ENCODE measurements around the gene DNAJC22.
"Not testable (repeated sequence)": the region's sequence is repeated elsewhere in the genome, so short reads cannot be mapped to it uniquely, and the experiment has no call there.

The DNAJC22 gene

DNA sequence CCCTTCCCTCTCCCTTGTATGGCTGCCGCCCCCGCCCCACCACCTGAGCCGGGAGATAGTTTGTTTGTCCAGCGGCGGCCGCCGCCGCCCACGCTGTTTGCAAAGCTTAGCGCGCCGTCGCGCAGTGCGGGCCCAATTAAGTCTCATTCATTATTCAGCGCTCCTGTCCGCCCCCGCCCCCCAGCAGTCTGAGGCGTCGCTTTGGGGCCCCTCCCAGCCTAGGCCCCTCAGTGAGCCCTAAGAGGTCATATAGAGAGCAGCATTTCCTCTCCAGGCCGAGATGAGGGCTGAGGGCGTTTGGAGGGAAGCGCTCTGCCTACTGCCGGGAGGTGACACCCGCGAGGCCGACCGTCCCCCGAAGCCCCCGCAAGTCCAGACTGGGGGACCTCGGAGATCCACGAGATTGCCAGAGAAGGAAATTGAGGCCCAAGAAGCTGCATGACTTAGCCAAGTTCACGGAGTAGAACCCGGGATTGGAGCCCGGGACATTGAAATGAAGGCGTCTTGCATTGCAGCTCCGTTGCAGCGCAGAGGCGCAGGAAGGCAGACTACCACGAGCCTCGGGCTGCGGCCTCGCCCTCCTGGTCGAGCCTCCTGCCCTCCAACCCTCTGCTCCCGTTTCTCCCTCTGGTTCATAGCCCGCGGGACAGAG, at the start of gene DNAJC22:
TSS of gene DNAJC22 (plus strand) at position 230 of the 652 bp plus-strand sequence. CDS start 1,985 bp downstream, outside the sequence.
- no peak for DNase-seq (ENCODE audit: insufficient read length, low spot score)

DNA sequence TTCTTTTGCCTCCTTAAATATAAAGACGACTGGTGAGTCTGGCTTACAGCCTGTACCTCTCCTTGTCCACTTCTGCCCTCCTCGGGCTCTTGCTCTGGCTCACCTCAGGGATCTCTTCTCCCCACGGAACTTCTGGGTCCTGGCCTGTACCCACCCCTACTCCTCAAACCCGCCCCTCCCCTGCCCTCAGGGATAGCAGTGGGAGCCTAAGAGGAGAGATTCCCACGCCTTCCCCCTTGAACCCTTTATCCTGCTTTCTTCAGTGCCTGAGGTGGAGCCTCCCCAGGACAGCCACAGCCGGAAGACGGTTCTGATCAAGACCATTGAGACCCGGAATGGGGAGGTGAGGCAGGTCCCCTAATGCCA, 49.0 kb upstream of the DNAJC22 start:
- FAIRE-seq (no peak), DNase-seq (ENCODE audit: insufficient read length, low spot score) (no peak)

More for the DNA sequence above, at the start of gene DNAJC22:
- FAIRE-seq = no peak

DNA sequence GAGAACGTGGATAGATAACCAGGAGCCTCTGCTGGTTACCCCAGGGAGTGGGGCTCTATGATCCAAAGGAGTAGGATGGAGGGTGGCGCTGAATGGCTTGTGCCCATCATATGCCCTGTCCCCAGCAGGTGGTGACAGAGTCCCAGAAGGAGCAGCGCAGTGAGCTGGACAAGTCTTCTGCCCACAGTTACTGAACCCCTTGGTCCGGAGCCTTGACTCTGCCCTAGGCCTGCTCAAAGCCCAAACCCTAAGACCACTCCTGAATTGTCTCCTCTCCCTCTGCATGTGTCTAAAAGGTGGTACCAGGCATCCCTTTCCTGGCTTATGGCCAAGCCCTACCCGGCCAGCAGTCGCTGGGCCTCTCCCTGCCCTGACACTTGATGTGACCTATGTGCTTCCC, 48.5 kb upstream of the DNAJC22 start:
- FAIRE-seq = no peak

DNA sequence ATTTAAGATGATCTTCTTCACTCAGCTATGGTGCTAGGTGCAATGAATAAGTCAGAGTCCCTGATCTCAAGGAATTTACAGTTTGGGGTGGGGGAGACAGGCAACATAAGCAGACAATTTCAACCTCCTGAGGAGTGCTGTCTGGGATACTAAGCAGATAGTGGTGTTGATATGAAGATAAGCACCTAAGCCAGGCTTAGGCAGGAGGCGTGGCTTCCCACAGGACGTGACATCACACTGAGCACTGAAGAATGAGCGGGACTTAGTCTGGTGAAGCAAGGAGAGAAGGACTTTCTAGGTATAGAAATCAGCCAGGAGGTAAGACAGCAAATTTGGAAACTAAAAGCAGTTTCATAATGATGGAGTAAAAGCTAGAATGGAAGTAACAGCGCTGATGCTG, 44.9 kb upstream of the DNAJC22 start:
- DNase-seq (ENCODE audit: insufficient read length, low spot score) = no peak
- no peak for FAIRE-seq

More for the DNA sequence above, 48.5 kb upstream of the DNAJC22 start:
- DNase-seq (ENCODE audit: insufficient read length, low spot score) = no peak

DNA sequence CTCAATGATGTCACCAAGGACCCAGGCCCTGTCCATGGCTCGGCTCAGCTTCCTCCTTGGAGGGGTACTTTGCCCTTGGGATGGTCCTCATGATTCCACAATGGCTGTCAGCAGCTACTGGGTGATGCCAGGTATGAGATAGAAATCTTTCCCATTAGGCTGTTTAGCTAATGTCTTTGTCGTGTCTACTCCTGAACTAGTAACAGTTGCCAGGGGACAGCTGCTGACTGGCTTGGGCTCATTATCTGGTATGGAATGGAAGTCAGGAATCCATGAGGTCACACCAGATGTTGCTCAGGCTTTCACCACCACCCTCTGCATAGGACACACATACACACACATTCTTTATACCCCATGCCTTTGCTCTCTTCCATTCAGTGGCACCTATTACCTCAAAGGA, 42.5 kb upstream of the DNAJC22 start:
- DNase-seq (ENCODE audit: insufficient read length, low spot score) (no peak), FAIRE-seq (no peak)

DNA sequence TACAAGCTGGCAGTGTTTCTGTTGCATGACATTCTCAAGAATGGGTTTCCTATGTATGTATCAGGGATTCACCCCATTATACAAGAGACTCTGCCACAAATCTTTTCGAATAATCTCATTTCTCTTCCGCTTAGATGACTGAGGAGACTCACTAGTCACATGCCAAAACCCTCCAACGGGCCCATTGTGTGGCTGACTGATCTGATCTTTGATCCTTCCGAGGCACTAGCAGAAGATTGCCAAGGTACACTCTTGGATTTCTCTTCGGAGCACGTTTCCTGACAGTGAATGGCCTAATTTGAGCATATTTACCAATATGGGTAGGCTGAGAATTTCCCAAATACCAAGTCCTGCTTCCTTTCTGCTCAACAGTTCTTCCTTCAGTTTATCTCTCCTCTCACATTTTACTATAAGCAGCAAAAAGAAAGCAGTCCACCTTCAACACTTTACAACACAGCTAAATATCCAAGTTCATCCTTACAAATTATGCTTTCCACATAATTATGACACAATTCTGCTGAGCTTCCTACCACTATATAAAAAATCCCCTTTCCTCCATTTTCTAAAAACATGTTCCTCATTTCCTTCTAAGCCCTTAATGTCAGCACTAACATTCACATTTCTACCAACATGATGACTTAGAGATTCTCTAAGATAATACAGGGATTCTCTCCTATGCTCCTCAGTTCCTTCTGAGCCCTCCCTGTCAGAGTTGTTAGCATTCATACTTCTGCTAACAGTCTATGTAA, 40.8 kb upstream of the DNAJC22 start:
- DNase-seq (ENCODE audit: insufficient read length, low spot score) (no peak), FAIRE-seq (no peak)

DNA sequence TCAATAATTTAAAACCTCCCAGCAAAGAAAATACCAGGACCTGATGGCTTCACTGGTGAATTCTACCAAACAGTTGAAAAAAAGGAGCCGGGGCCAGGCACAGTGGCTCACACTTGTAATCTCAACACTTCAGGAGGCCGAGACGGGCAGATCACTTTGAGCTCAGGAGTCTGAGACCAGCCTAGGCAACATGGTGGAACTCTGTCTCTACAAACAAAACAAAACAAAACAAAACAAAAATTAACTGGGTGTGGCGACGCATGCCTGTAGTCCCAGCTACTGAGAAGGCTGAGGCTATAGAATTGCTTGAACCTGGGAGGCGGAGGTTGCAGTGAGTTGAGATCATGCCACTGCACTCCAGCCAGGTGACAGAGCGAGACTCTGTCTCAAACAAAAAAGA, 37.3 kb upstream of the DNAJC22 start:
- DNase-seq (ENCODE audit: insufficient read length, low spot score) (no peak), FAIRE-seq (no peak)

DNA sequence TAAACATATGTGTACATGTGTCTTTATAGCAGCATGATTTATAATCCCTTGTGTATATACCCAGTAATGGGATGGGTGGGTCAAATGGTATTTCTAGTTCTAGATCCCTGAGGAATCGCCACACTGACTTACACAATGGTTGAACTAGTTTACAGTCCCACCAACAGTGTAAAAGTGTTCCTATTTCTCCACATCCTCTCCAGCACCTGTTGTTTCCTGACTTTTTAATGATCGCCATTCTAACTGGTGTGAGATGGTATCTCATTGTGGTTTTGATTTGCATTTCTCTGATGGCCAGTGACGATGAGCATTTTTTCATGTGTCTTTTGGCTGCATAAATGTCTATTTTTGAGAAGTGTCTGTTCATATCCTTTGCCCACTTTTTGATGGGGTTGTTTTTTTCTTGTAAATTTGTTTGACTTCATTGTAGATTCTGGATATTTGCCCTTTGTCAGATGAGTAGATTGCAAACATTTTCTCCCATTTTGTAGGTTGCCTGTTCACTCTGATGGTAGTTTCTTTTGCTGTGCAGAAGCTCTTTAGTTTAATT, 36.2 kb upstream of the DNAJC22 start:
- FAIRE-seq; DNase-seq (ENCODE audit: insufficient read length, low spot score): not testable (repeated sequence)

DNA sequence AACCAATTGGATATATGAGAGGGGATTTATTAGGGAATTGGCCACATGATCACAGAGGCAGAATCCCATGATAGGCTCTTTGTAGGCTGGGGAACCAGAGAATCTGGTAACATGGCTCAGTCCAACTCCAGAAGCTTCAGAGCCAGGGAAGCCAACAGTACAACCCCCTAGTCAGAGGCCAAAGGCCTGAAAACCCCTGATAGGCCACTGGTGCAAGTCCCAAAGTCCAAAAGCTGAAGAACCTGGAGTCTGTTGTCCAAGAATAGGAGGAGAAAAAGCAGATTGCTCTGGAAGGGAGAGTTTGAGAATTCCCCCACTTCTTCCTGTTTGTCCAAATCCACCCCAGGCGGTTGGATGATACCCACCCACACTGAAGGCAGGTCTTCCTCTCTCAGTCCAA, 31.9 kb upstream of the DNAJC22 start:
- FAIRE-seq = no peak

DNA sequence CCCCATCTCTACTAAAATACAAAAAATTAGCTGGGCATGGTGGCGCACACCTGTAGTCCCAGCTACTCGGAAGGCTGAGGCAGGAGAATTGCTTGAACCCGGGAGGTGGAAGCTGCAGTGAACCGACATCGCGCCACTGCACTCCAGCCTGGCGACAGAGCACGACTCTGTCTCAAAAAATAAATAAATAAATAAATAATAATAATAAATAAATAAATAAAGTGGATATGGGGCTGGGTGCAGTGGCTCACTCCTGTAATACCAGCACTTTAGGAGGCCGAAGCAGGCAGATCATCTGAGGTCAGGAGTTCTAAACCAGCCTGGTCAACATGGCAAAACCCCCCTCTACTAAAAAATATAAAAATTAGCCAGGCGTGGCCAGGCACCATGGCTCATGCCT, 29.6 kb upstream of the DNAJC22 start:
- not testable (repeated sequence) for DNase-seq (ENCODE audit: insufficient read length, low spot score); FAIRE-seq

More for the DNA sequence above, 31.9 kb upstream of the DNAJC22 start:
- DNase-seq (ENCODE audit: insufficient read length, low spot score) = no peak

DNA sequence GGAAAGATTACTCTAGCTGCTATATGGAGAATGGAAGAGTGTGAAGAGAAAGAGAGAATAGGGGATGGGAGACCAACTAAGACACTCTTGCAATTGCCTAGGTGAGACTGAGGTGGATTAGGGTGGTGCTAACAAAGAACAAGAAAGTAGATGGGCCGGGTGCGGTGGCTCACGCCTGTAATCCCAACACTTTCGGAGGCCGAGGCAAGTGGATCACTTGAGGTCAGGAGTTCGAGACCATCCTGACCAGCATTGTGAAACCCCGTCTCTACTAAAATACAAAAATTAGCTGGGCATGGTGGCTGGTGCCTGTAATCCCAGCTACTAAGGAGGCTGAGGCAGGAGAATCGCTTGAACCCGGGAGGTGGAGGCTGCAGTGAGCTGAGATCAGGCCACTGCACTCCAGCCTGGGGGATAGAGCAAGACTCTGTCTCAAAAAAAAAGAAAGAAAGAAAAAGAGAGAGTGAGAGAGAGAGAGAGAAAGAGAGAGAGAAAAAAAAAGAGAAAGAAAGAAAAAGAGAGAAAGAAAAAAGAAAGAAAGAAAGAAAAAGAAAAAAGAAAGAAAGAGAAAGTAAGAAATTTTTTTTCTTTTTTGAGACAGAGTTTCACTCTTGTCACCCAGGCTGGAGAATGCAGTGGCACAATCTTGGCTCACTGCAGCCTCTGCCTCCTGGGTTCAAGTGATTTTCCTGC, 26.1 kb upstream of the DNAJC22 start:
- not testable (repeated sequence) for DNase-seq (ENCODE audit: insufficient read length, low spot score); FAIRE-seq

DNA sequence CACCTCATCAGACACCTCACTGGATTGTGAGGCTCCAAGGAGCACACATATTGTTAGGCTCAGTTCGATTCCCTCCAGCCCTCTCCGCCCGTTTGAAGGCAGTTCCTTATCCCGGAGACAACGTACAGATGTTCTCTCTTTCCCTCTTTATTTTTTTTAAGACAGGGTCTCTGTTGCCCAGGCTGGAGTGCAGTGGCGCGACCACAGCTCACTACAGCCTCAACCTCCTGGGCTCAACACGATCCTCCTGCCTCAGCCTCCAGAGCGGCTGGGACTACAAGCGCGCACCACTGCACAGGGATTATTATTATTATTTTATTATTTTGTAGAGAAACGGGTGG, 24.4 kb upstream of the DNAJC22 start:
- no peak for DNase-seq (ENCODE audit: insufficient read length, low spot score)
- FAIRE-seq = peak; percentile 8

DNA sequence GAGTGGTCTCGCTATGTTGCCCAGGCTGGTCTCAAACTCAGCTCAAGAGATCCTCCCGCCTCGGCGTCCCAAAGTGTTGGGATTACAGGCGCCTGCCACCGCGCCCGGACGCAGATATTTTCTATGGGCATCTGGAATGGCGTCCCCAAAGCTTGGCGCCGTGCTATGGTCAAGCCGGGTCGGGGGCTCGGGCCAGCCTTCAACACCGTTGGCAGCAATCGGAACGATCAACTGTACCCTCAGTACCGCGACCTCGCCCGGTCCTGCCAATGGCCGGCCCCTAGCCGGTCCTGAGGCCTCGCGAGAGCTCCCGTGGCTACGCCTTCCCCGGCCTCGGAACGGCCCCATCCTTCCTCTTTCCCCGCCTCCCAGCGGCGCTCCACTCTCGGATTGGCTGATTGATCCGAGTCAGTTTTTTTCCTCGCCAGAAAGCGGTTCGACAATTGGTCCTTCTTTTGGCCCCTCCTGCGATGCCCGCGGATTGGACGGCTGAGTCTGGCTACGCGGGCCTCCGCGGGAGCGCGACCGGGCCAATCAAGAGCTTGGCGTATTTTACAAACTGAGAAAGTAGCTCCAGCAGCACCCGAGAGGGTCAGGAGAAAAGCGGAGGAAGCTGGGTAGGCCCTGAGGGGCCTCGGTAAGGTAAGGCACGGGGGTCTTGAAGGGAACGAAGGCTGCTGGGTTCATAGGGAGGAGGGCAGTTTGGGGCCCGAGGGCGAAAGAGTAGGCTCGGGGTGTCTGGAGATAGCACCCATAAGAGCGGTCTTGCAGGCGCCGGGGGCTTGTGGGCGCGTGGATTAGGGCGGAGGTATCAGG, 23.8 kb upstream of the DNAJC22 start, which contains the start of gene TROAP:
TSS of gene TROAP (plus strand) at position 548 of the 816 bp plus-strand sequence. CDS start 354 bp downstream, outside the sequence.
- FAIRE-seq (peak; percentile 97), DNase-seq (ENCODE audit: insufficient read length, low spot score) (peak; percentile 94)

DNA sequence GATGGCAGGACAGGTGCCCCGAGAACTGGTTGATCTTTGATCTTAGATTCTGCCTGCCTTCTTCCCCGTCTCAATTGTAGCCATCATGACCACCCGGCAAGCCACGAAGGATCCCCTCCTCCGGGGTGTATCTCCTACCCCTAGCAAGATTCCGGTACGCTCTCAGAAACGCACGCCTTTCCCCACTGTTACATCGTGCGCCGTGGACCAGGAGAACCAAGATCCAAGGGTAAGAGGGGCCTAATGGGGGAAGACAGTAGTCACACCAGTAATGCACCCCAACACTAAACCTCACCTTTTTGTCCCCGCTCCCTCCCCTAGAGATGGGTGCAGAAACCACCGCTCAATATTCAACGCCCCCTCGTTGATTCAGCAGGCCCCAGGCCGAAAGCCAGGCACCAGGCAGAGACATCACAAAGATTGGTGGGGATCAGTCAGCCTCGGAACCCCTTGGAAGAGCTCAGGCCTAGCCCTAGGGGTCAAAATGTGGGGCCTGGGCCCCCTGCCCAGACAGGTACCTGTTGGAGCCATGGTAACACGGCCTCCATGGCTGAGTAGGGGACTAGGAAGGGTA, 23.1 kb upstream of the DNAJC22 start:
- no peak for FAIRE-seq
- DNase-seq (ENCODE audit: insufficient read length, low spot score) = no peak

DNA sequence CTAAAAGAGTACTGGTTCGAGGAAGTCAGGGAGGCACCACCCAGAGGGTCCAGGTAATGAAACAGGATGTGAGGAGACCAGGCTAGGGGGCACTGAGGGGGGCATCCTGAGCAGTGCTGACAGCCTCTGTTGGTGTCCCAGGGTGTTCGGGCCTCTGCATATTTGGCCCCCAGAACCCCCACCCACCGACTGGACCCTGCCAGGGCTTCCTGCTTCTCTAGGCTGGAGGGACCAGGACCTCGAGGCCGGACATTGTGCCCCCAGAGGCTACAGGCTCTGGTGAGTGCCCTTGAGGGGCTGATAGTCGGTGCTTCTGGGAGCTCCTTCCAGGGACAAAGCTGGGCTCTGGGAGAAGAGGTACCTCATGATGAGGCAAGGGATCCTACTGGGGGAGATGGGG, 21.1 kb upstream of the DNAJC22 start:
- FAIRE-seq (no peak), DNase-seq (ENCODE audit: insufficient read length, low spot score) (no peak)

DNA sequence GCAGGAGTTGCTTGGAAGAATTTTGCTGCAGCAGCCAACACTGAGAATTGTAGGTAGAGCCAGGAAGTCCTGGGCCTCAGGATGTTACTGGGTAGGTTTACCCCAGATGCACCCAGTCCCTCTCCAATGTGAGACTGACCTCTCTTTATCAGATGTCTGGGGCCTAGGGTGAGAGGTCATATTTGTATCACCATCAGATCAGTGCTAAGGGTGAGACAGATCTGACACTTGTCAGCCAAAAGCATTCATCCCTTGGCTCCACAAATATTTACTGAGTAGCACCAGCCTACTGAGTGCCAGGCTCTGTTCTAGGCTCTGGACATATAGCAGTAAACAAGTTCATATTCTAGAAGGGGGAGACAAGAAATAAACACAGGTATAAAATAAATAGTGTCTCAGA, 19.3 kb upstream of the DNAJC22 start:
- FAIRE-seq (no peak), DNase-seq (ENCODE audit: insufficient read length, low spot score) (no peak)

DNA sequence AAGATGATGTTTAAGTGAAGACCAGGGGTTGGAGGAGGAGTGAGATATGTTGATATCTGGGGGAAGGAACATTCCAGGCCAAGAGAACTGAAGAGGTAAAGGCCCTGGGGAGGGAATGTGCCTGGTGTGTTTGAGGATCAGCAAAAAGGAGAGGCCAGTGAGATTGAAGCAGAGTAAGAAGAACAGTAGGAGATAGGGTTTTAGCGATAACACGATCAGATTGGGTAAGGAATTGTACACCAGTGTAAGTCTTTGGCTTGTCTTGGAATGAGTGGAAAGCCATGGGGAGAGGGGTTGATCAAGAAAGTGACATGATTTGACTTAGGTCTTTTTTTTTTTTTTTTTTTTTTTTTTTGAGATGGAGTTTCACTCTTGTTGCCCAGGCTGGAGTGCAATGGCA, 18.8 kb upstream of the DNAJC22 start:
- FAIRE-seq = no peak
- no peak for DNase-seq (ENCODE audit: insufficient read length, low spot score)

DNA sequence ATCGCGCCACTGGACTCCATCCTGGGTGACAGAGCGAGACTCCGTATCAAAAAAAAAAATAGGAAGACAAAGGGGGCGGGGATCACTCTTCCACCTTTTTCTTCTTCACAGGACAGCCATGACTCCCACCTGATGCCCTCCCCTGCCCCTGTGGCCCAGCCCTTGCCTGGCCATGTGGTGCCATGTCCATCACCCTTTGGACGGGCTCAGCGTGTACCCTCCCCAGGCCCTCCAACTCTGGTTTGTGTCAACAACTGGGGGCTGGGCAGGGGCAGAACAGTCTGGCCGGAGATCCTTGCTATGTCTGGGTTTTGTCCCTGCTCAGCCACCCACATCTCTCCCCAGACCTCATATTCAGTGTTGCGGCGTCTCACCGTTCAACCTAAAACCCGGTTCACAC, 17.9 kb upstream of the DNAJC22 start:
- FAIRE-seq (no peak), DNase-seq (ENCODE audit: insufficient read length, low spot score) (no peak)

DNA sequence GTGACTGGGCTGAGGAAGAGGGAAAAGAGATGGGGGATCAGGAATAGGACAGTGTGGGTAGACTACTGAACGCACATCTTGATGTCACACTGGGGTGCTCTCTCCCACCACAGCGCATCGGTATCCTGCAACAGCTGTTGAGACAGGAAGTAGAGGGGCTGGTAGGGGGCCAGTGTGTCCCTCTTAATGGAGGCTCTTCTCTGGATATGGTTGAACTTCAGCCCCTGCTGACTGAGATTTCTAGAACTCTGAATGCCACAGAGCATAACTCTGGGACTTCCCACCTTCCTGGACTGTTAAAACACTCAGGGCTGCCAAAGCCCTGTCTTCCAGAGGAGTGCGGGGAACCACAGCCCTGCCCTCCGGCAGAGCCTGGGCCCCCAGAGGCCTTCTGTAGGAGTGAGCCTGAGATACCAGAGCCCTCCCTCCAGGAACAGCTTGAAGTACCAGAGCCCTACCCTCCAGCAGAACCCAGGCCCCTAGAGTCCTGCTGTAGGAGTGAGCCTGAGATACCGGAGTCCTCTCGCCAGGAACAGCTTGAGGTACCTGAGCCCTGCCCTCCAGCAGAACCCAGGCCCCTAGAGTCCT, 16.6 kb upstream of the DNAJC22 start:
- DNase-seq (ENCODE audit: insufficient read length, low spot score) (no peak), FAIRE-seq (no peak)

Measured in GM19239 (cell line).